ENCODE measurements around the gene IQGAP2.

IQGAP2 gene

DNA sequence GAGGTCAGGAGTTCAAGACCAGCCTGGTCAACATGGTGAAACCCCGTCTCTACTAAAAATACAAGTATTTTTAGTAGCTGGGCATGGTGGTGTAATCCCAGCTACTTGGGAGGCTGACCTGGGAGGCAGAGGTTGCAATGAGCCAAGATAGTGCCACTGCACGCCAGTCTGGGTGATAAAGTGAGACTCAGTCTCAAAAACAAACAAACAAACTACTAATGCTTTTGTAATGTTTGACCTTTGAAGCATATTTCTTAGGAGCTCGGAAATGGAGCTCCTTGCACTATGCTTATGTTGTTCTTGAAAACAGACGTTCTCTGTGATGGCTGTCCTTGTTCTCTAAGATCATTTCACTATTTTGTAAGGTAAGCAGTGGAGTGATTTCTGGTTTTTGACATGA is 214.1 kb downstream of the IQGAP2 start:
- Histone ChIP-seq H3K79me2 (ENCODE audit: control insufficient read depth, low read length) (no peaks in the 10 kb centered on the region), H3K9me3 (ENCODE audit: control insufficient read depth, insufficient read depth, low read length) (no peaks in the 10 kb centered on the region), H3K4me1 (ENCODE audit: control insufficient read depth, low read length) (no peaks in the 10 kb centered on the region), H3K27ac (ENCODE audit: low read depth, low read length) (no peak overlapping the region), H3K27me3 (ENCODE audit: control insufficient read depth, low read length) (no peaks in the 10 kb centered on the region), H3K4me2 (ENCODE audit: low read length) (no peak overlapping the region), H4K20me1 (ENCODE audit: control insufficient read depth, insufficient read depth, low read depth, low read length) (no peaks in the 10 kb centered on the region), H3F3A (ENCODE audit: control insufficient read depth, insufficient read depth) (no peaks in the 10 kb centered on the region), H3K4me3 (ENCODE audit: low read length) (no peak overlapping the region), H3K9me2 (replicated peaks; ENCODE audit: control insufficient read depth, low read length) (no peaks in the 10 kb centered on the region), H3K36me3 (ENCODE audit: control insufficient read depth, low read length) (0 out of 2 replicates have a peak, but pooled peaks cover 4% of the 10 kb centered on the region)
- no peak for TF ChIP-seq EZH2phosphoT487 (IDR thresholded peaks at IDR 0.05; ENCODE audit: borderline replicate concordance, low read length)
- TF ChIP-seq CTCF (IDR thresholded peaks at IDR 0.05; ENCODE audit: low read depth, low read length, poor library complexity, severe bottlenecking), result no peak

DNA sequence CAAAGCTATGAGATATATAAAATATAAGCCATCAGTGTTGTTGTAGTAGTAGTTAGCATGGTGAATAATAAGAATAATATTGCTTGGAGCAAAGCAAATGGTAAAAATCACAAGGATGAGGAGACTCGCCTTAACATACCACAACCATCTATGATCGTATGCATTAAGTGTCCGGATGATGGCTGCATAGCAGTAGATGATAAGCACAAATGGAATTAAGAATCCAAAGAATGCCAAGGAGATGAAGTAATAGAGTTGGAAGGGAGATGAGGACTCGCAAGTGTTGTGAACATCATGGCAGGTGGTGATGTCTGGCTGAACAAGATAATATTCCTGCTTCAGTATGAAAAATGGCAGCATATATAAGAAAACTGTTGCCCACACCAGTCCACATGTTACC is 214.6 kb downstream of the IQGAP2 start:
- Histone ChIP-seq H3K4me2 (ENCODE audit: low read length) (no peak overlapping the region), H3K9me3 (ENCODE audit: control insufficient read depth, insufficient read depth, low read length) (no peaks in the 10 kb centered on the region), H3K27ac (ENCODE audit: low read depth, low read length) (no peak overlapping the region), H4K20me1 (ENCODE audit: control insufficient read depth, insufficient read depth, low read depth, low read length) (no peaks in the 10 kb centered on the region), H3K9me2 (replicated peaks; ENCODE audit: control insufficient read depth, low read length) (no peaks in the 10 kb centered on the region), H3K79me2 (ENCODE audit: control insufficient read depth, low read length) (no peaks in the 10 kb centered on the region), H3K4me3 (ENCODE audit: low read length) (no peak overlapping the region), H3K27me3 (ENCODE audit: control insufficient read depth, low read length) (no peaks in the 10 kb centered on the region), H3F3A (ENCODE audit: control insufficient read depth, insufficient read depth) (no peaks in the 10 kb centered on the region), H3K36me3 (ENCODE audit: control insufficient read depth, low read length) (0 out of 2 replicates have a peak, but pooled peaks cover 4% of the 10 kb centered on the region), H3K4me1 (ENCODE audit: control insufficient read depth, low read length) (no peaks in the 10 kb centered on the region)
- TF ChIP-seq CTCF (IDR thresholded peaks at IDR 0.05; ENCODE audit: low read depth, low read length, poor library complexity, severe bottlenecking) (no peak), EZH2phosphoT487 (IDR thresholded peaks at IDR 0.05; ENCODE audit: borderline replicate concordance, low read length) (no peak)

DNA sequence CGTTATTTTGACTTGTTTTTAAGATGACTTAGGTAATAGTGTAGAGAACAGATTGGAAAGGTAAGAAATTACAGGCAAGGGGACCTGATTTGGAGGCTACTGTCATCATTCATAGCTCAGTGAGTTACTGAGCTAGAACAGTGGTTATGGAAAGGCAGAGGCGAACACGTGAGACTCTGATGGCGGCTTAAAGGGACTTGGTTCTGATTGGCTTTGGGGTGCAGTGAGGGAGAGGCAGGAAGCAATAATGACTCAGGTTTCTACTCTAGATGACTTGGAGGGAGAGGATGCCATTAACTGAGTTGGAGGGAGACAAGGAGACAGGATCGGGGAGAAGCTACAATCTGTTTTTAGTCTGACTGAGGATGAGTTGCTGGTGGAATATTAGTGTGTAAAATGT is 217.1 kb downstream of the IQGAP2 start:
- no peak overlapping the region for H3K4me3 ChIP-seq (ENCODE audit: low read length)
- no peaks in the 10 kb centered on the region for H3K27me3 ChIP-seq (ENCODE audit: control insufficient read depth, low read length)
- H3K9me2 ChIP-seq (replicated peaks; ENCODE audit: control insufficient read depth, low read length), result no peaks in the 10 kb centered on the region
- H3K36me3 ChIP-seq (ENCODE audit: control insufficient read depth, low read length), result no peaks in the 10 kb centered on the region
- H3F3A ChIP-seq (ENCODE audit: control insufficient read depth, insufficient read depth), result no peaks in the 10 kb centered on the region
- H4K20me1 ChIP-seq (ENCODE audit: control insufficient read depth, insufficient read depth, low read depth, low read length), result no peaks in the 10 kb centered on the region
- H3K79me2 ChIP-seq (ENCODE audit: control insufficient read depth, low read length), result no peaks in the 10 kb centered on the region
- no peak for TF ChIP-seq EZH2phosphoT487 (IDR thresholded peaks at IDR 0.05; ENCODE audit: borderline replicate concordance, low read length)
- no peak for TF ChIP-seq CTCF (IDR thresholded peaks at IDR 0.05; ENCODE audit: low read depth, low read length, poor library complexity, severe bottlenecking)
- no peaks in the 10 kb centered on the region for H3K9me3 ChIP-seq (ENCODE audit: control insufficient read depth, insufficient read depth, low read length)
- no peak overlapping the region for H3K27ac ChIP-seq (ENCODE audit: low read depth, low read length)
- H3K4me2 ChIP-seq (ENCODE audit: low read length), result no peak overlapping the region
- H3K4me1 ChIP-seq (ENCODE audit: control insufficient read depth, low read length), result no peaks in the 10 kb centered on the region

- H3K9me2 ChIP-seq (replicated peaks; ENCODE audit: control insufficient read depth, low read length), result no peaks in the 10 kb centered on the region
- H3K4me3 ChIP-seq (ENCODE audit: low read length), result no peak overlapping the region
Observed at GRCh38 chr5:76622076-76622475, 219.0 kb downstream of the IQGAP2 start.

More at GRCh38 chr5:76622076-76622475, 219.0 kb downstream of the IQGAP2 start:
- no peak overlapping the region for H3K4me2 ChIP-seq (ENCODE audit: low read length)
- no peak overlapping the region for H3K27ac ChIP-seq (ENCODE audit: low read depth, low read length)
- H3K27me3 ChIP-seq (ENCODE audit: control insufficient read depth, low read length), result no peaks in the 10 kb centered on the region
- no peak for TF ChIP-seq EZH2phosphoT487 (IDR thresholded peaks at IDR 0.05; ENCODE audit: borderline replicate concordance, low read length)
- H4K20me1 ChIP-seq (ENCODE audit: control insufficient read depth, insufficient read depth, low read depth, low read length), result no peaks in the 10 kb centered on the region
- no peaks in the 10 kb centered on the region for H3K36me3 ChIP-seq (ENCODE audit: control insufficient read depth, low read length)
- 0 out of 2 replicates have a peak, but pooled peaks cover 2% of the 10 kb centered on the region for H3K4me1 ChIP-seq (ENCODE audit: control insufficient read depth, low read length)
- no peaks in the 10 kb centered on the region for H3K79me2 ChIP-seq (ENCODE audit: control insufficient read depth, low read length)
- no peaks in the 10 kb centered on the region for H3K9me3 ChIP-seq (ENCODE audit: control insufficient read depth, insufficient read depth, low read length)
- no peaks in the 10 kb centered on the region for H3F3A ChIP-seq (ENCODE audit: control insufficient read depth, insufficient read depth)

Data from DOHH2 (cell line).